Frontal cortex (tissue), 4 donors: Measurements from ENCODE around the gene COX19. TPM values are rescaled to one million over a fixed set of nuclear protein-coding genes. Genes with fewer than 3 reads are reported as not detected.

Experiments used
- DNase-seq, 2 donors: peaks; one replicate each; pipeline ENCODE4 v3.0.0; 2012; ENCODE audit warnings: low spot score in 2 of 2
- FAIRE-seq: peaks from 2 replicates; lab custom pipeline; 2012; peaks lifted over from hg19 to GRCh38; lab: Jason Lieb, UNC
- total RNA-seq: library from RNA; depleted of rRNA; stranded (reverse); fragments of >200 nt; gene quantifications from one replicate; pipeline ENCODE4 v1.2.3, GENCODE V29; 2014
- donor health status: control.
- donor health status: control.
- donor health status: control.

COX19 gene
- total RNA-seq, 1 donor from 2014 or later = 13.9 TPM

DNA sequence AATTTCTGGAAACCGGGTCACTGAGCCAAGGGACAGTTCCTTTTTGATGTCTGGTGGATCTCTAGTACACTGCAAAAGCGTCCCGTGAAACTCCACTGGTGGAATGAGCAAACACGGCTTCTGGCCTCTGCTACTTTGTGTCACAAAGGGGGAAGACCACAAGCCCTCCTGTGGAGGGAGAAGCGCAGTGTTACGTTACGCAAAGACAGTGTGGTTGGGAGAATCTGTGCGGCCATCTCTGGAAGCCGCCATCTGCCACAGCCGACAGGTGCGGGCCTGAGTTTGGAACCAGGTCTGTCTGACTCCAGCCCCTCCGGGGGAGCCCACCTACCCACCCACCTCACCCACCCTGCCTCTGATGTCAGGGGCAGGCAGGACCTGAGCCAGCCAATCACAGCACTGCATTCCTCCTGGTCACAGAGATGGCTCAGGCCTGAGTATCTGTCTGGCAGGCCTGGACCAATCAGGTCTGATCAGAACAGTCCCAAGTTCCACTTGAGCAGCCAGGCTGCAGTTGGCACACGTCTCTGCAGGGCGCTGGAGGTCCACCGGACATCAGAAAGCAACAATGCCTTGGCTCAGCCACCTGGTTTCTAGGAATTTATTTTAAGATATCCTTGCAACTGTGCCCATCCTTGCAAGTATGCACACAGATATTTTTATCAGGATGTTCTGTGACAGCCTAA, 4.7 kb upstream of the COX19 start:
- no peak for DNase-seq
- FAIRE-seq = no peak

DNA sequence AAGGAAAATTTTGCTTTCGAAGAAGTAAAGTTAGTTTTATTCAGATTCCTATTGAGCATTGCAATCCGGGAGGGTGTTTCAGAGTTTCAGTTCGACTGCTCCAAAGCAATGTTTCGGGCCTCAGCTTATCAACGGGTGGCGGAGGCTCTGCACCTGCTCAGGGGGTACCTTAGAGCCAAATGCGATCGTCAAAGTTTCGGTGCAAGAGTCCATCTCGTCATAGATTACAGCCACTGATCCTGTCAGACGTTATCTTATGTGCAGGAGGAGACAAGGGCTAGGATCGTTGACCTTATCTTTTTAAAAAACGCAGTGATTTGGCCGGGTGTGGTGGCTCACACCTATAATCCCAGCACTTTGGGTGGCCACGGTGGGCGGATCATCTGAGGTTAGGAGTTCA, 3.8 kb upstream of the COX19 start:
- no peak for DNase-seq
- FAIRE-seq = no peak

- DNase-seq = no peak
- FAIRE-seq = no peak
Observed at GRCh38 chr7:978416-979091, 3.2 kb upstream of the COX19 start.

- FAIRE-seq = no peak
- DNase-seq = no peak
Observed at GRCh38 chr7:978049-978346, 2.6 kb upstream of the COX19 start.

DNA sequence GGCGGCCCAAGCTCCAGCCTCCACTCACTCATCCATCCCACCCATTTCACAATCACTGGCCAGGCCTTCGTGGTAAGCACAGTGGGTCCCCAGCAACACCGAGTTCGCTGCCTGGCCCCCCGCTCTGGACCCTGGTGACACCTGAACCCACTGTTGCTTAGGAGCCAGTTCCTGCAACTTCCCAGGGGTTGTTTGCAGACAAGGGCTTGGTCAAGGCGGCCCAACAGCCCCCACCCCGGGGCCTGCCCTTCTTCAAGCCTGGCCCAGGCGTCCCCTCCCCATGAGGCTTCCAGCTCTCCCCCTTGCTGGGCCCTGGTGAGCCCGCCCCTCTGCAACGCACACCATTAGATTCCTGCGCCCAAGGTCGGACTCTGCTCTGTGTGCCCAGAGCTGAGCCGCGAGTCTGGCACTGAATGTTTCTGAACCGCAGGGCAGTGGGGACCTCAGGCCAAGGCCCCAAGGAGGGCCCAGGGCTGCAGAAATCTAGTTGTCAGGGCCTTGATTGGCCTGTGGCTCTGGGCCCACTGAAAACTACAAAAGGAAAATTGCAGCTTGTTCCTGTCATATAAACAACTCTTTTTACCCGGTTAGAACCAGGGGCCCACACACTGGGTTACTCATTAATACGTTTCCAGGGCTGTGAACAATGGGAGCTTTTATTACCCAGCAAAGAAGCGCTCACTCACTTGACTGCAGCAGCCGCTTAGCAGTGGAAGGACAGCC, 2.1 kb upstream of the COX19 start:
- DNase-seq = peak; percentile 67 to 80
- FAIRE-seq = no peak

GRCh38 chr7:976901-977325, 1.6 kb upstream of the COX19 start:
- no peak for DNase-seq
- FAIRE-seq = no peak

DNA sequence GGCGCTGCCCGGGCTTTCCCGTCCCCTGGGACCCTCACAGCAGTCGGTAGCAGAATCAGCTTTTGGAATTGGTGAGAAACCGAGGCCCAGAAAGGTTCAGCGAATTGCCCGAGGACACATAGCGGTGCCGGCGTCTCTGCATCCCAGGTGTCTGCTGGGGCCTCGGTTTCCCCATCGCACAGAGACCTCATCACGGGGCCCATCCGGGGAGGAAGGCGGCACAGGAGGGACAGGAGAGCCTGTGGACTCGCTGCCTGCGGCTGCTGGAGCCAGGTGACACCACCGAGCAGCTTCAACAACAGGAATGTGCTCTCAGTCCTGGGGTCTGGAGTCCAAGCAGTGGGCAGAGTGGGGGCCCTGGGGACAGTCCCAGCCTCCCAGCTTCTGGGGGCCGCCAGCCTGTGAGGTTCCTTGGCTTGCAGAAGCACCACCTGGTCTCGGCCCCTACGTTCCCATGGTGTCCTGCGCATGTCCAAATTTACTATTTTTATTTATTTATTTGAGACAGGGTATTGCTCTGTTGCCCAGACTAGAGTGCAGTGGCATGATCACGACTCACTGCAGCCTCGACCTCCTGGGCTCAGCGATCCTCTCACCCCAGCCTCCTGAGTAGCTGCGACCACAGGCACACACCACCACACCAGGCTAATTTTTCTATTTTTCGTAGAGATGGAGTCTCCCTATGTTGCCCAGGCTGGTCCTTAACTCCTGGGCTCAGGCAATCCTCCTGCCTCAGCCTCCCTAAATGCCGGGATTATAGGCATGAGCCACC, 539 bp upstream of the COX19 start:
- FAIRE-seq = no peak
- no peak for DNase-seq

DNA sequence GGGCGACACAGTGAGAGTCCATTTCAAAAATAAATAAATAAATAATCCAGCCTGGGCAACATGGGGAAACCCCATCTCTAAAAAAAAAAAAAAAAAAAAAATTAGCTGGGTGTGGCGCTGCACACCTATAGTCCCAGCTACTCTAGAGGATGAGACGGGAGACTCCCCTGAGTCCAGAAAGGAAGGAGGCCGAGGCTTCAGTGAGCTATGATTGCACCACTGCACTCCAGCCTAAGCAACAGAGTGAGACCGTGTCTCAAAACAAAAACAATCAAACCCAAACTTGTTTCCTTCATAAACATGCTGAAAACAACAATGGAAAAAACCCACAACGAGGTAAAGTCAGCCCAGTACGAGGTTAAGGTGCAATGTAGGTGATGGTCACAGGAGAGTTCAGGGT, 1.2 kb downstream of the COX19 start:
- no peak for FAIRE-seq
- no peak for DNase-seq

- DNase-seq = no peak
- FAIRE-seq = no peak
Observed at GRCh38 chr7:973312-973711, 2.0 kb downstream of the COX19 start.

DNA sequence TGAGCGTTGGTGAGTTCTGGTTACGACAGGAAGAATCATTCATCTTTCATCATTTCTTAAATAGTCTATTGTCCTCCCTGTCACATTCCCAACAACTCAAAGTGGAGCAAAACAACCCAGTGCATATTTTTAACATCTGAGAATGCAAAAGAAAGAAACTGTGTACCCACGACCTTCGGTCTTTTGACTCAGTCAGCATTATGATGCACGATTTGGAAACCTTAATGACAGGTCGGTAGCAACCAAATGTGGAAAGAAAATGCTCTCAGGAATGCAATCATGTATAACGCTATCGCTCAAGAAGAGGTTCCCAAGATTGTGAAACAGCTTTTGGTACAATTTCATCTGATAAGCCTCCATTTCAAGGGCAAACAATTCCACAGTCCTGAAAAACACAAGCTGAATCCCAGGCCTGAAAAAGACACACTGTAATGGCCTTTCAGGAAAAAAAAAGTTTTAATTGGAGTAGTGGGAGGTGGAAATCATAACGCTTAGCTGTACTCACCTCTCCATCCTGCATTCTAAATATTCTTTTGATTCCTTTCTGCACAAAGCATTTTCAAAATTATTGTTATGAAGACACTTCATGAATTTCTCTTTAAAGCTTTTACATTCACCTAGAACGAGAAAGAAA, 2.6 kb downstream of the COX19 start:
- FAIRE-seq (no peak), DNase-seq (no peak)

DNA sequence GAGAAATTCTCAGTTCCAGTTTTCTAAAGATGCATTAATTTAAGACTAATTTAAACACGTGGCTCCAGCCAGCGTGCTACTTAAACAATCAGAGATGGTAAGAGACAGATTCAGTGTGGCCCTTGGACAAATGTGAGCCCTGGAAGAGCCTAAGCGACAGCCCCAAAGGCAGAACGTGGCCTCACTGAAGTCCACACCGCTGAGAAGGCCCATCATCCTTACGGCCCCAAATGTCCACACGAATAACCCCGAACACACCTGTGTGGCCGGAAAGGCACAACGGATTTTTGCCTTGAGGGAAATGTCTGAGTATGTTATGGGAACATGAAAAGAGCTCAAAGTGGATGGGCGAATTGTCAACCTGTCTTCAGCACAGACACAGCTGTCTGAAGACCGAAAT, 3.2 kb downstream of the COX19 start:
- no peak for DNase-seq
- FAIRE-seq = no peak

DNA sequence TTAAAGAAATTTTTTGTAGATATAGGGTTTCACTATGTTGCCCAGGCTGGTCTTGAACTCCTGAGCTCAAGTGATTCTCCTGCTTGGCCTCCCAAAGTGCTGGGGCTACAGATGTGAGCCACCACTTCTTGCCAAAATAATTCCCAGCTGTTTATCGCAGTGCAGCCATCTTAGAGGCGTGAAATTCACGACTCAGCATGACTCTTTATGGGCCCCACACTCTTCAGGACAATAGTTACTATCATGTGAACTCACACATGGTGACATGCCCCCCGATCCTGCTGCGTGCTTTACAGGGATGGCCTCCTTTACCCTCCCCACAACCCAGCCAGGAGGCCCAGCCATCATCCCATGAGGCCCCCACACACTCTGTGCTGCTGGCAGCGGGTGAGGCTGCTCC, 4.6 kb downstream of the COX19 start:
- DNase-seq (no peak), FAIRE-seq (no peak)

DNA sequence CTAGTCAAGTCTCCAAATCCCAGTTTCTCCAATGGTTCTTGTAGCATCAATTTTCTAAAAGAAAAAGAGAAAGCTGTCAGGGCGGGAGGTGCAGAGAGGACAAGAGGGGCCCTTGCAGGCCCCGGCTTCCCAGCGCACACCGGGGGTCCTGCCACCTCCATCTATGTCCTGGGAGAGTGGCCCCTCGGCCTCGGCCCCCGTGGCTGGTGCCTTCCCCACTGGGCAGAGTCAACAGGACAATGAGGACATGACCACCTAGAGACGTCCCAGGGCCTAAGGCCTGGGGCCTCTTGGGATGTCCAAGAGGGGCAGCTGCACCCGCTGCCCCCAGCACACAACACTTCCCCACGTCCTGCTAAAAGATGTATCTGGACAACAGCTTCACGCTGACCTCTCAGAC, 5.9 kb downstream of the COX19 start:
- FAIRE-seq (no peak), DNase-seq (no peak)

DNA sequence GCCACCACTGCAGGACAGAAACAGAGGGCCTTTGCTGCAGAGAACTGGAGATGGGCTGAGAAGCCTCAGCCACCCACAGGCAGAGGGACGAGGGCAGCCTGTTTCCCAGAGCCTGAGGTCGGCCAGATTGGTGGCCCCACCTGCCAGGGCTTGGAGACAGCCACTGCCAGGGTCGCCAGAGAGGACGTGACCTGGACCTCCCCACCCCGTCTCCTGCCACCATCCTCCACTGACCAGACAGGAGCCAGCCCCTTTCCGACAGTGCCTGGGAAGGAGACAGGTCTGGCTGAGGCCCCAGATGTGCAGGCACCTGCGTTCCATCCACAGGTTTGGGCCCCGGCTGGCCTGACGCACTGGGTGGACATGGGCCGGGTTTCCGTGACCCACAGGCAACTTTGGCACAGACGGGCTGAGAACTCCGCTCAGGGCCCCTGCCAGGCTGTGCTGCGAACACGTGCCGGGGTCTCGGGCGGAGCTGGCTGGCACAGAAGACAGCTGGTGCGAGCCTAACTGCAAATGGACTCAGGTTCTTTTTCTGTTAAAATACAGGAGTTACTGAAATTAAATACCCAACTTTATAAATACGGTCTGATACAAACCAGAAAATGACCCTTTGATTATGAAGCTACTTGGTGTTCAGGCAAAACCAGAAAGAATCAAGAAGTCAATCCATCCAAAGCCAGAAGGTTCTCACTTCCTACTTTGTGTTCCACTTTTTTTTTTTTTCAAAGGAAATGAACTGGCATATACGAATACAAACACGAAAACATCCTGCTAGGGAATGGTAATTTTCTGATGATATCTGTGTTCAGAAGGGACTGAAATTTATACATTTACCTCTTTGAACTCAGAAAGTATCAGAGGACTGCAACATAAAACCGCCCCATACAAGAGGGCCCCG, 6.9 kb downstream of the COX19 start:
- DNase-seq (no peak), FAIRE-seq (no peak)

DNA sequence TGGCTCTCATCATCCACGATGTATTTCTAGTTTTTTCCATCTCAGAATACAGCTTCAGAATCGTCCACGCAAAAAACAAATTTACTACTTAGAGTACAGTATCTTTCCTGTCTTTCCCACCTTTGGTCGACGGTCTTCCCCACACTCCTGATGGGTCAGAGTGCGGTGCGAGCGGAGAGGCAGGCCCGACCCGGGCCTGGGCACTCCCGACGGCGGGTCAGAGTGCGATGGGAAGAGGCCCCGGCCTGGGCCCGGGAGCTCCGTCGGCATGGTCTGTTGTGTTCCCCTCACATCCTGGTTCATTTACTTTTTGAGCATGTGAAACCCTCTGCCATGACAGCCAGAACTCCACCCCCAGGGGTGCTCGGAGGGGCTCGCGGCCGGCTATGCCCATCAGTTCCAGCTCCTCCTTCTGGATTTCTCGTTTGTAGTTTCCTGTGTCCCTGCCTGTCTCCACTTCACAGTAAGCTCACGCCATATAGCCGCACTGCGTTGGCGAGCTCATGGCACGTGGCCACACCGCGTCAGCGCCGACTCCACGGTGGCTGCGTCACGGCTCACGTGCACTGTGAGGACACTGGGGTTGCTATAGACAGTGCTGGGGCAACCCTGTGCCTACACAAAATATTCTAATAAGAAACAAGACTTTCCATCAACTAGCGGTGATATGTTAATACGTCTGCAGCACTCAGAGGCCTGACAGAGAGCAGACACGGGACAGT, 7.8 kb downstream of the COX19 start:
- FAIRE-seq = no peak
- DNase-seq = no peak

DNA sequence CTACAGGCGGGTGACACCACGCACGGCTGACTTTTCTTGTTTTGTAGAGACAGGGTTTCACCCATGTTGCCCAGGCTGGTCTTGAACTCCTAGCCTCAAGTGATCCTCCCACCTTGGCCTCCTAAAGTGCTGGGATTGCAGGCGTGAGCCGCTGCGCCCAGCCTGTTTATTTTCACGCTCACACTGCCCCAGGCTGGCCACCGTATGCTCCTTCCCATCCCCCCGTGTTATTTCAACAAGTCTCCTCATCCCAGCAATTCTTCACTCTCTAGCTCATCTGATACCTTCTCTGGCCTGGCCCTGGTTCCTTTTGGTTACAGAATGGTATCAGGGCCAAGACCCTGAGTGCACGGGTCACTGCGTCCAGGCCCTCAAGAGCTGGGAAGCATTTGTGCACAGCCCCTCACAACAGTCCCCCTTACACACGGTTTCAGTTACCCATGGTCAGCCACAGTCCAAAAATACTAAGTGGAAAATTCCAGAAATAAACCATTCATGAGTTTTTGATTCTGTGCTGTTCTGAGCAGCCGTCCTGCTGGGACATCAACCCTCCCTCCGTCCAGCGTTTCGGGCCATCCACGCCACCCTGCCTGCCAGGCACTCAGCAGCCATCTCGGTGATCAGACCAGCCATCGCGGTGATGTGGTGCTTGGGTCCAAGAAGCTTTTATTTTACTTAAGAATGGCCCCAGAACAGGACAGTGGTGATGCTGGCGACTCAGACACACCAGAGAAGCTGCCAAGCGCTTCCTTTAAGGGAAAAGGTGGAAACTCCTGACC, 8.9 kb downstream of the COX19 start:
- DNase-seq (no peak), FAIRE-seq (no peak)

GRCh38 chr7:964401-965231, 10.7 kb downstream of the COX19 start:
- FAIRE-seq = no peak
- peak in 1 of 2 donors; percentile 76 for DNase-seq
